H1 (cell line): Measurements from ENCODE around the gene MAML1. TPM values are rescaled to one million over a fixed set of nuclear protein-coding genes. Genes with fewer than 3 reads are reported as not detected.

ENCODE experiments used
- CHD2 ChIP-seq: IDR thresholded peaks from 2 replicates; pipeline ENCODE4 v1.6.1; 2012; ENCODE audit warnings: low read length, improper control_type of control experiment
- CHD7 ChIP-seq: fragments of 300-600 bp; sonication (generic); IDR thresholded peaks from 2 replicates; pipeline ENCODE4 v1.7.1; 2012; ENCODE audit warnings: low read length, moderate library complexity, mild to moderate bottlenecking, inconsistent platforms; ENCODE audit not compliant: insufficient replicate concordance
- CTBP2 ChIP-seq: IDR thresholded peaks from 2 replicates; pipeline ENCODE4 v1.7.0; 2011; ENCODE audit warnings: borderline replicate concordance, mild to moderate bottlenecking, moderate library complexity, mixed read lengths, low read length; ENCODE audit not compliant: insufficient read depth, insufficient read length
- HDAC6 ChIP-seq: IDR thresholded peaks from one replicate; pipeline ENCODE4 v1.7.1; 2012; ENCODE audit warnings: low read depth, mild to moderate bottlenecking, inconsistent platforms, low read length, moderate library complexity
- MAX ChIP-seq: IDR thresholded peaks from 2 replicates; pipeline ENCODE4 v1.6.1; 2012; ENCODE audit warnings: inconsistent platforms
- SRF ChIP-seq: IDR thresholded peaks from 2 replicates; pipeline ENCODE4 v1.6.1; 2011; ENCODE audit warnings: mild to moderate bottlenecking, low read depth, low read length, moderate library complexity
- USF2 ChIP-seq: IDR thresholded peaks from 2 replicates; pipeline ENCODE4 v1.6.1; 2011; ENCODE audit warnings: low read length, improper control_type of control experiment
- polyA plus RNA-seq, 7 experiments: library from polyadenylated mRNA; depleted of rRNA in 3 of 7; stranded (reverse) in 5 of 7; unstranded in 2 of 7; fragments of >200 nt in 5 of 7; fragments of 200-250 nt in 2 of 7; gene quantifications; 1 replicate in 5 of 7; 2 replicates in 1 of 7; 4 replicates in 1 of 7; pipeline versions ENCODE4 v1.2.1 to v1.2.3, GENCODE V29; 2011 to 2013; ENCODE audit warnings: missing spikeins in 2 of 7, mixed read lengths in 2 of 7
- total RNA-seq: library from RNA; stranded (reverse); fragmentation: NEBNext Ultra II Directional; extraction: Animal tissue kit (Norgen Biotek cat#: 25700); gene quantifications from 2 replicates; pipeline ENCODE4 v1.2.1, GENCODE V29; 2021

MAML1 gene
- total and polyA plus RNA-seq, 2 of the 8 experiments (the other 6 are each of a cell fraction or from before 2014, with no cell fraction given): 17.1 to 41.9 TPM

GRCh38 chr5:179767496-179768100, 35.0 kb downstream of the MAML1 start (continued):
- TF ChIP-seq MAX (no peak), SRF (no peak), CHD2 (no peak), HDAC6 (no peak), CTBP2 (no peak), USF2 (no peak), CHD7 (no peak)
